Astrocyte (in vitro differentiated cells and primary cell): ENCODE measurements around the gene NACC1. TPM values are rescaled to one million over a fixed set of nuclear protein-coding genes. Genes with fewer than 3 reads are reported as not detected.

Source experiments
- DNase-seq: peaks from one replicate; pipeline ENCODE4 v3.0.0-alpha.2; 2010; ENCODE audit warnings: low read depth
- FAIRE-seq: peaks from 2 replicates; lab custom pipeline; 2011; peaks lifted over from hg19 to GRCh38; lab: Jason Lieb, UNC
- H2AFZ ChIP-seq: 2 replicates; pipeline ENCODE4 v1.6.0; 2012; ENCODE audit warnings: low read depth, low read length, inconsistent platforms
- H3K27ac ChIP-seq: 2 replicates; pipeline ENCODE4 v1.5.1; 2011; ENCODE audit warnings: low read depth, low read length, inconsistent platforms
- H3K27me3 ChIP-seq: 2 replicates; pipeline ENCODE4 v1.6.0; 2011; ENCODE audit warnings: low read length, inconsistent platforms; ENCODE audit not compliant: insufficient read depth
- H3K36me3 ChIP-seq: 2 replicates; pipeline ENCODE4 v1.5.1; 2011; ENCODE audit warnings: low read length, inconsistent platforms; ENCODE audit not compliant: insufficient read depth
- H3K4me1 ChIP-seq: 2 replicates; pipeline ENCODE4 v1.5.1; 2011; ENCODE audit warnings: low read length, inconsistent platforms; ENCODE audit not compliant: insufficient read depth
- H3K4me2 ChIP-seq: 2 replicates; pipeline ENCODE4 v1.6.0; 2012; ENCODE audit warnings: low read length, inconsistent platforms
- H3K4me3 ChIP-seq: 2 replicates; pipeline ENCODE4 v1.5.1; 2011; ENCODE audit warnings: low read depth, mild to moderate bottlenecking, low read length, inconsistent platforms; ENCODE audit not compliant: insufficient read depth
- H3K79me2 ChIP-seq: 2 replicates; pipeline ENCODE4 v1.6.0; 2012; ENCODE audit warnings: mild to moderate bottlenecking, low read length, inconsistent platforms; ENCODE audit not compliant: insufficient read depth
- H3K9ac ChIP-seq: 2 replicates; pipeline ENCODE4 v1.6.0; 2012; ENCODE audit warnings: mild to moderate bottlenecking, low read length, inconsistent platforms
- H3K9me3 ChIP-seq: 2 replicates; pipeline ENCODE4 v1.5.1; 2012; ENCODE audit warnings: low read depth, mild to moderate bottlenecking, low read length, inconsistent platforms; ENCODE audit not compliant: insufficient read depth
- H4K20me1 ChIP-seq: 2 replicates; pipeline ENCODE4 v1.6.0; 2012; ENCODE audit warnings: low read length, inconsistent platforms; ENCODE audit not compliant: insufficient read depth
- H3K27ac Mint-ChIP-seq: one replicate; pipeline ENCODE4 v1.8.0; 2021; ENCODE audit warnings: mild to moderate bottlenecking, mixed read lengths; ENCODE audit not compliant: unreplicated experiment
- H3K27me3 Mint-ChIP-seq: one replicate; pipeline ENCODE4 v1.8.0; 2021; ENCODE audit warnings: low read depth, mixed read lengths; ENCODE audit not compliant: unreplicated experiment
- H3K36me3 Mint-ChIP-seq: one replicate; pipeline ENCODE4 v1.8.0; 2021; ENCODE audit warnings: low read depth, mixed read lengths; ENCODE audit not compliant: unreplicated experiment
- H3K4me1 Mint-ChIP-seq: one replicate; pipeline ENCODE4 v1.8.0; 2021; ENCODE audit warnings: low read depth, mixed read lengths; ENCODE audit not compliant: unreplicated experiment
- H3K4me3 Mint-ChIP-seq: one replicate; pipeline ENCODE4 v1.8.0; 2021; ENCODE audit warnings: mild to moderate bottlenecking, moderate library complexity, mixed read lengths; ENCODE audit not compliant: unreplicated experiment
- H3K9me3 Mint-ChIP-seq: one replicate; pipeline ENCODE4 v1.8.0; 2021; ENCODE audit warnings: mild to moderate bottlenecking, mixed read lengths; ENCODE audit not compliant: unreplicated experiment
- EZH2 ChIP-seq: IDR thresholded peaks from 2 replicates; pipeline ENCODE4 v1.6.1; 2012; ENCODE audit warnings: mild to moderate bottlenecking, low read length, inconsistent platforms; ENCODE audit not compliant: insufficient read depth
- total RNA-seq: library from RNA; stranded (reverse); gene quantifications from 2 replicates; pipeline ENCODE4 v1.2.1, GENCODE V29; 2021
- TF ChIP-seq, protein P1 (sequence below): IDR thresholded peaks from 2 replicates; pipeline ENCODE4 v1.5.1; 2011; ENCODE audit warnings: low read depth, mild to moderate bottlenecking, inconsistent platforms, low read length, moderate library complexity; ENCODE audit not compliant: insufficient read depth

The NACC1 gene
- total RNA-seq, 1 donor from 2014 or later: 104 TPM

DNA sequence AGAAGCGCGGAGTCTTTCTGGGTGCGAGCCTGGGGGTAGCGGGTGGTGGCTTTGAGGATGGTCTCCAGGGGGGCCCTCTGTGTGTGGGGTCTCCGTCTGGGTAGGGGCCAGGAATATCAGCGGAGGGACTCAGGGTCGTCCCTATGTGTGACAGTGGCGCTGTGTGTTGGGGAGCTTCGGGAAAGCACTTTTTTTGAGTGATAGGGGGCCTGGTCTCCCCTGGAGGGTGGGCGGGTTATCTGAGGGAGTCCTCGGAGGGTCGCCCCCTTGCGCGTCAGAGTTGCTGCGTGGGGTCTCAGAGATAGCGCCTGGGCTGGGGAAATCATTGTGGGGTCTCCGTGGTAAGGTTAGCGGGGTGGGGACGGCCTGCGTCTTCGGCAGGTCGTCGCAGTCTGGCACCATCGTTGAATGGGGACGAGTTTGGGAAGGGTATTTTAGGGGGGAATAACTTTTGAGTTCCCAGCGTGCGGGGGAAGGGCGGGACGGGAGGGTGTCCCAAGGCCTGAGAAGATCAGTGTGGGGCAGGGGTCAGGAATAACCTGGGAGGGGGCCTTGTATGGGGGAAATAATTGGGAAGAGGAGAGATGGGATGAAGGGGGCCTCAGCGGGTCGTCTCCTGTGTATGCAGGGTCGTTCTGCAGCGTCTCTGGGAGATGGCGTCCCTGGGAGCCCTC lies 33.0 kb downstream of the NACC1 start:
- Histone ChIP-seq H3K9me3 (no peaks in the 10 kb centered on the region), H3K4me1 (peaks cover 29% of the 10 kb centered on the region), H2AFZ (peak overlapping the region; percentile 61), H4K20me1 (peaks cover 32% of the 10 kb centered on the region), H3K36me3 (no peaks in the 10 kb centered on the region), H3K9ac (peak overlapping the region; percentile 97), H3K4me3 (peak overlapping the region; percentile 87), H3K4me2 (peak overlapping the region; percentile 97), H3K79me2 (peaks cover 60% of the 10 kb centered on the region), H3K27ac (peak overlapping the region; percentile 93), H3K27me3 (no peaks in the 10 kb centered on the region)
- TF ChIP-seq, protein P1, sequence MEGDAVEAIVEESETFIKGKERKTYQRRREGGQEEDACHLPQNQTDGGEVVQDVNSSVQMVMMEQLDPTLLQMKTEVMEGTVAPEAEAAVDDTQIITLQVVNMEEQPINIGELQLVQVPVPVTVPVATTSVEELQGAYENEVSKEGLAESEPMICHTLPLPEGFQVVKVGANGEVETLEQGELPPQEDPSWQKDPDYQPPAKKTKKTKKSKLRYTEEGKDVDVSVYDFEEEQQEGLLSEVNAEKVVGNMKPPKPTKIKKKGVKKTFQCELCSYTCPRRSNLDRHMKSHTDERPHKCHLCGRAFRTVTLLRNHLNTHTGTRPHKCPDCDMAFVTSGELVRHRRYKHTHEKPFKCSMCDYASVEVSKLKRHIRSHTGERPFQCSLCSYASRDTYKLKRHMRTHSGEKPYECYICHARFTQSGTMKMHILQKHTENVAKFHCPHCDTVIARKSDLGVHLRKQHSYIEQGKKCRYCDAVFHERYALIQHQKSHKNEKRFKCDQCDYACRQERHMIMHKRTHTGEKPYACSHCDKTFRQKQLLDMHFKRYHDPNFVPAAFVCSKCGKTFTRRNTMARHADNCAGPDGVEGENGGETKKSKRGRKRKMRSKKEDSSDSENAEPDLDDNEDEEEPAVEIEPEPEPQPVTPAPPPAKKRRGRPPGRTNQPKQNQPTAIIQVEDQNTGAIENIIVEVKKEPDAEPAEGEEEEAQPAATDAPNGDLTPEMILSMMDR: no peak
- TF ChIP-seq EZH2: no peak
- Mint-ChIP-seq H3K4me1 (peaks cover 5% of the 10 kb centered on the region), H3K9me3 (no peaks in the 10 kb centered on the region), H3K4me3 (peak overlapping the region; percentile 97), H3K36me3 (peaks cover 15% of the 10 kb centered on the region), H3K27me3 (no peaks in the 10 kb centered on the region), H3K27ac (peak overlapping the region; percentile 99)
- FAIRE-seq (no peak), DNase-seq (no peak)

DNA sequence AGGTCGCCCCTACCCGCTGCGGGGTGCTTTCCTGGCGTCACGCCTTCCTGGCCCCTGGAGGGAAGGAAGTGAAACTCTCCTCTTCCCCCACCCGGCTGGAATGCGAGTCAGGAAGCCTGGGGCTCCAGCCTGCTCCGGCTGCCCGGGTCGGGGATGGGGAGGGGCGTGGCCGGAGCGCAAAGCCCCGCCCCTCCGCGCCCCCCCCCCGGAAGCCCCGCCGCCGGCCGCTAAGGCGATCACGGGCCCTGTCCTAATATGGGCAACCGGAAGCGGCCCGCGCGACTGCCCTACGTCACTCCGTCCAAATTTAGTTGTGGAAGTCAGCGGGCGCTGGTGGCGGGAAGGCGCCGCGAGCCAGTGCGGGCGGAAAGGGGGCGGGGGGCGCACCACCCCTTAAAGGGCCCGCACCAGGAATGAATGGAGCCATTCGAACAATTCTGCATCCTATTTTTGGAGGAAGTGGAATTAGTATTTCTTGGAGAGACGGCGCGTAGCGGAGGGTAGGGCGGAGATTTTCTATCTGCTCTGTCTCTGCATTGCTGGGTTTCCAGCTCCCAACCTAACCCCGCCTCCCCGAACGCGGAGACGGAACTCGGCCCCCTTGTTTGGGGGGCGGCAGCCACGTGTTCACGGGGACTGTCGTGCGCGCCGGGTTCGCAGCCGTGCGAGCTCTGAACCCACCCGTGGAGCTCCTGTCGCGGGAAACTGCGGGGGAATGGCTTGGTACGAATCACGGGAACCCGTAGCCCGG lies 33.7 kb downstream of the NACC1 start:
- Mint-ChIP-seq H3K4me1 (peaks cover 9% of the 10 kb centered on the region), H3K27me3 (no peaks in the 10 kb centered on the region), H3K36me3 (peaks cover 15% of the 10 kb centered on the region), H3K27ac (peak overlapping the region; percentile 99), H3K9me3 (no peaks in the 10 kb centered on the region), H3K4me3 (peak overlapping the region; percentile 97)
- Histone ChIP-seq H3K9ac (peak overlapping the region; percentile 100), H3K27ac (peak overlapping the region; percentile 95), H2AFZ (peak overlapping the region; percentile 61), H3K36me3 (no peaks in the 10 kb centered on the region), H3K79me2 (peaks cover 60% of the 10 kb centered on the region), H3K4me2 (peak overlapping the region; percentile 97), H3K4me3 (peak overlapping the region; percentile 100), H4K20me1 (peaks cover 36% of the 10 kb centered on the region), H3K9me3 (no peaks in the 10 kb centered on the region), H3K4me1 (peaks cover 32% of the 10 kb centered on the region), H3K27me3 (no peaks in the 10 kb centered on the region)
- DNase-seq (peak; percentile 88), FAIRE-seq (no peak)
- TF ChIP-seq, protein P1: no peak
- TF ChIP-seq EZH2: no peak
